Measurements from ENCODE around the gene MLKL. TPM values are rescaled to one million over a fixed set of nuclear protein-coding genes. Genes with fewer than 3 reads are reported as not detected.
"Not testable (repeated sequence)": the region's sequence is repeated elsewhere in the genome, so short reads cannot be mapped to it uniquely, and the experiment has no call there.

MLKL gene
- total RNA-seq, 1 experiment from 2014 or later, result 4.3 TPM

GRCh38 chr16:74654536-74655050 lies 46.1 kb downstream of the MLKL start:
- Mint-ChIP-seq H3K4me3 (no peak overlapping the region), H3K27me3 (ENCODE audit: low read depth) (no peaks in the 10 kb centered on the region), H3K4me1 (no peaks in the 10 kb centered on the region), H3K36me3 (peaks cover 70% of the 10 kb centered on the region), H3K27ac (peak overlapping the region; percentile 49; the same call in 1 of the 2 replicates), H3K9me3 (no peaks in the 10 kb centered on the region)
- no peak for DNase-seq (ENCODE audit: low spot score)
- no peak for ATAC-seq
- TF ChIP-seq ZNF281 (CRISPR knock-in tag; IDR thresholded peaks at IDR 0.05) (no peak), MLX (CRISPR knock-in tag; IDR thresholded peaks at IDR 0.05) (no peak), NR3C1 (CRISPR knock-in tag; conservative IDR thresholded peaks at IDR 0.05; ENCODE audit: low read depth) (no peak), GABPB1 (CRISPR knock-in tag; IDR thresholded peaks at IDR 0.05) (no peak), ZBTB43 (CRISPR knock-in tag; IDR thresholded peaks at IDR 0.05) (no peak)
- ChIA-PET POLR2A (no interaction called here), CTCF (no interaction called here)

GRCh38 chr16:74652883-74653282 lies 47.8 kb downstream of the MLKL start:
- DNase-seq (ENCODE audit: low spot score); H3K9me3 Mint-ChIP-seq; H3K4me1 Mint-ChIP-seq; H3K4me3 Mint-ChIP-seq; ATAC-seq; H3K27me3 Mint-ChIP-seq (ENCODE audit: low read depth); CTCF ChIA-PET; POLR2A ChIA-PET: not testable (repeated sequence)
- H3K27ac Mint-ChIP-seq, result peak overlapping the region; percentile 74; the same call in 1 of the 2 replicates
- peaks cover 64% of the 10 kb centered on the region for H3K36me3 Mint-ChIP-seq

GRCh38 chr16:74652249-74652648 lies 48.4 kb downstream of the MLKL start:
- Mint-ChIP-seq H3K4me3 (no peak overlapping the region), H3K9me3 (no peaks in the 10 kb centered on the region), H3K4me1 (no peaks in the 10 kb centered on the region), H3K36me3 (peaks cover 61% of the 10 kb centered on the region), H3K27ac (no peak overlapping the region), H3K27me3 (ENCODE audit: low read depth) (no peaks in the 10 kb centered on the region)
- ChIA-PET CTCF (interaction anchor here (1.1 to 1.8 kb wide), 3 partner anchors 15 to 210 kb away, joined by 3 to 11 read pairs (median 5); partner anchors contain the start of gene RFWD3), POLR2A (no interaction called here)
- ATAC-seq (no peak), DNase-seq (ENCODE audit: low spot score) (no peak)
- TF ChIP-seq E2F5 (CRISPR knock-in tag; IDR thresholded peaks at IDR 0.05) (no peak), ATF2 (CRISPR knock-in tag; IDR thresholded peaks at IDR 0.05; ENCODE audit: borderline replicate concordance, low read depth) (no peak), OVOL2 (CRISPR knock-in tag; IDR thresholded peaks at IDR 0.05; ENCODE audit: borderline replicate concordance) (no peak), ZNF138 (CRISPR knock-in tag; conservative IDR thresholded peaks at IDR 0.05) (no peak), ZNF263 (CRISPR knock-in tag; IDR thresholded peaks at IDR 0.05; ENCODE audit: low read depth) (no peak), ZBTB43 (CRISPR knock-in tag; IDR thresholded peaks at IDR 0.05) (no peak), FOXJ3 (CRISPR knock-in tag; IDR thresholded peaks at IDR 0.05; ENCODE audit: borderline replicate concordance) (no peak), CREB1 (CRISPR knock-in tag; IDR thresholded peaks at IDR 0.05) (no peak), E2F1 (CRISPR knock-in tag; IDR thresholded peaks at IDR 0.05) (no peak), STAT6 (CRISPR knock-in tag; conservative IDR thresholded peaks at IDR 0.05; ENCODE audit: low read depth) (no peak)

Measured in WTC11 (cell line).